ENCODE results near the gene ZNF341.

DNA sequence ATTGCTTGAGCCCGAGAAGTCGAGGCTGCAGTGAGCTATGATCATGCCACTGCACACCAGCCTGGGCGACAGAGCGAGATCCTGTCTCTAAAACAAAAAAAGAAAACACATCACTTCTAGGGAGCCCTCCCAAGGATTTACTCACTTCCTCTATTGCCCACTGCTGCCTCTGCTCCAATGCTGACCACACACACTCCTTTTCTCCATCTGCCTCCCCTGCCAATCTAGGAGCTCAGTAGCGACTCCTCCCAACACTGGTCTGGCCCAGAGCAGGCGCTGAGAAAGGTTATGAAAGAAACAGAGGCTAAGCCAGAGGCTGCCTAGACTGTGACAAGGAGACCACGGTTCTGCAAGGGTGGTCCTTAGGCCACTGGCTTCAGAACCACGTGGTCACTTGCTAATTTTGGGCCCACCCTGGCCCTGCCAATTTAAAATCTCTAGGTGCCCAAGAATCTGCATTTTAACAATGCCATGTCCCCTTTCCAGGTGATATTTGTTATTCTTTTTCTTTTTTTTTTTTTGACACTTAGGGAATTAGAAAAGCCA, 44.4 kb upstream of the ZNF341 start:
- TF ChIP-seq EP300 (IDR thresholded peaks at IDR 0.05) (no peak), POLR2A (IDR thresholded peaks at IDR 0.05) (no peak)
- TF ChIP-seq, protein P1, sequence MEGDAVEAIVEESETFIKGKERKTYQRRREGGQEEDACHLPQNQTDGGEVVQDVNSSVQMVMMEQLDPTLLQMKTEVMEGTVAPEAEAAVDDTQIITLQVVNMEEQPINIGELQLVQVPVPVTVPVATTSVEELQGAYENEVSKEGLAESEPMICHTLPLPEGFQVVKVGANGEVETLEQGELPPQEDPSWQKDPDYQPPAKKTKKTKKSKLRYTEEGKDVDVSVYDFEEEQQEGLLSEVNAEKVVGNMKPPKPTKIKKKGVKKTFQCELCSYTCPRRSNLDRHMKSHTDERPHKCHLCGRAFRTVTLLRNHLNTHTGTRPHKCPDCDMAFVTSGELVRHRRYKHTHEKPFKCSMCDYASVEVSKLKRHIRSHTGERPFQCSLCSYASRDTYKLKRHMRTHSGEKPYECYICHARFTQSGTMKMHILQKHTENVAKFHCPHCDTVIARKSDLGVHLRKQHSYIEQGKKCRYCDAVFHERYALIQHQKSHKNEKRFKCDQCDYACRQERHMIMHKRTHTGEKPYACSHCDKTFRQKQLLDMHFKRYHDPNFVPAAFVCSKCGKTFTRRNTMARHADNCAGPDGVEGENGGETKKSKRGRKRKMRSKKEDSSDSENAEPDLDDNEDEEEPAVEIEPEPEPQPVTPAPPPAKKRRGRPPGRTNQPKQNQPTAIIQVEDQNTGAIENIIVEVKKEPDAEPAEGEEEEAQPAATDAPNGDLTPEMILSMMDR (IDR thresholded peaks at IDR 0.05): no peak
